Endothelial cell of umbilical vein (primary cell): ENCODE results near the gene ARF5. TPM values are rescaled to one million over a fixed set of nuclear protein-coding genes. Genes with fewer than 3 reads are reported as not detected.

ENCODE experiments used
- BruUV-seq: library from RNA; stranded (reverse); fragments of 400-500 nt; replicated peaks from 2 replicates; lab custom pipeline; 2021; lab: Mats Ljungman, UMichigan
- CTCF ChIA-PET: fragments of 300-600, 350-600 bp; sonication (Branson Sonifier 250); formaldehyde crosslinking; loops from one replicate; lab custom pipeline; 2021; ENCODE audit warnings: antibody characterized with exemption, inconsistent platforms; lab: Charles Lee
- POLR2A ChIA-PET: fragments of 300-600, 350-600 bp; sonication (Branson Sonifier 250); formaldehyde crosslinking; loops from one replicate; lab custom pipeline; 2021; ENCODE audit warnings: antibody characterized with exemption, inconsistent platforms; lab: Charles Lee
- DNase-seq: peaks from one replicate; pipeline ENCODE4 v3.0.0-alpha.2; 2011; ENCODE audit warnings: low read depth, low spot score
- FAIRE-seq: peaks from 2 replicates; lab custom pipeline; 2011; peaks lifted over from hg19 to GRCh38; lab: Jason Lieb, UNC
- H2AFZ ChIP-seq: 2 replicates; pipeline ENCODE4 v1.6.0; 2012; ENCODE audit warnings: low read depth, low read length, control low read depth, inconsistent platforms
- H3K27ac ChIP-seq: 2 replicates; pipeline ENCODE4 v1.5.1; 2011; ENCODE audit warnings: low read depth, mild to moderate bottlenecking, control low read depth, low read length, moderate library complexity; ENCODE audit not compliant: insufficient read depth
- H3K27me3 ChIP-seq, 2 experiments: 2 replicates each; pipeline versions ENCODE4 v1.6.0 to v1.6.1; 2011; ENCODE audit warnings: low read length in 2 of 2, mixed read lengths in 1 of 2; ENCODE audit not compliant: control insufficient read depth in 2 of 2, insufficient read depth in 2 of 2
- H3K36me3 ChIP-seq, 2 experiments: 2 replicates in 1 of 2; 3 replicates in 1 of 2; pipeline ENCODE4 v1.5.1; 2011; ENCODE audit warnings: low read length in 2 of 2, mild to moderate bottlenecking in 1 of 2, moderate library complexity in 1 of 2; ENCODE audit not compliant: control insufficient read depth in 2 of 2, insufficient read depth in 2 of 2; ENCODE audit errors: extremely low read depth in 1 of 2
- H3K4me1 ChIP-seq: 3 replicates; pipeline ENCODE4 v1.5.1; 2011; ENCODE audit warnings: mild to moderate bottlenecking, low read length; ENCODE audit not compliant: control insufficient read depth, insufficient read depth; ENCODE audit errors: extremely low read depth
- H3K4me2 ChIP-seq: 2 replicates; pipeline ENCODE4 v1.6.1; 2011; ENCODE audit warnings: low read length, control low read depth, mixed read lengths; ENCODE audit not compliant: insufficient read depth
- H3K4me3 ChIP-seq, 3 experiments: fragments of 200-600 bp in 1 of 3; sonication (generic), shearing (Covaris generic) in 1 of 3; replicated peaks in 1 of 3; 2 replicates each; pipeline ENCODE4 v1.5.1; 2011 to 2016; ENCODE audit warnings: control low read depth in 3 of 3, low read length in 3 of 3, mild to moderate bottlenecking in 2 of 3, inconsistent platforms in 1 of 3, low read depth in 1 of 3, moderate library complexity in 1 of 3; ENCODE audit not compliant: insufficient read depth in 1 of 3
- H3K79me2 ChIP-seq: 2 replicates; pipeline ENCODE4 v1.6.0; 2012; ENCODE audit warnings: low read length, inconsistent platforms; ENCODE audit not compliant: control insufficient read depth, insufficient read depth
- H3K9ac ChIP-seq: replicated peaks from 2 replicates; pipeline ENCODE3; 2011; ENCODE audit warnings: low read length, control low read depth; ENCODE audit not compliant: insufficient read depth; ENCODE audit errors: extremely low read depth
- H3K9me1 ChIP-seq: replicated peaks from 3 replicates; pipeline ENCODE4 v1.6.0; 2011; ENCODE audit warnings: mild to moderate bottlenecking, low read length; ENCODE audit not compliant: control insufficient read depth, insufficient read depth; ENCODE audit errors: extremely low read depth
- H3K9me3 ChIP-seq: replicated peaks from 2 replicates; pipeline ENCODE4 v1.5.1; 2012; ENCODE audit warnings: low read length, inconsistent platforms; ENCODE audit not compliant: control insufficient read depth, insufficient read depth
- H4K20me1 ChIP-seq: replicated peaks from 2 replicates; pipeline ENCODE3; 2011; ENCODE audit warnings: mild to moderate bottlenecking, low read length; ENCODE audit not compliant: control insufficient read depth, insufficient read depth; ENCODE audit errors: extremely low read depth
- CTCF ChIP-seq, 2 donors: IDR thresholded peaks; 1 replicate in 1 of 2; 2 replicates in 1 of 2; pipeline ENCODE4 v1.5.1; 2011; ENCODE audit warnings: low read length in 2 of 2, mild to moderate bottlenecking in 2 of 2, moderate library complexity in 2 of 2, control low read depth in 1 of 2, inconsistent platforms in 1 of 2, low read depth in 1 of 2; ENCODE audit not compliant: insufficient read depth in 1 of 2; ENCODE audit errors: extremely low read depth in 1 of 2
- EZH2 ChIP-seq: IDR thresholded peaks from 2 replicates; pipeline ENCODE4 v1.6.1; 2012; ENCODE audit warnings: borderline replicate concordance, low read depth, mild to moderate bottlenecking, moderate library complexity, low read length, inconsistent platforms; ENCODE audit not compliant: severe bottlenecking
- FOS ChIP-seq: IDR thresholded peaks from 2 replicates; pipeline ENCODE4 v1.6.1; 2011; ENCODE audit warnings: mild to moderate bottlenecking, low read length, moderate library complexity, borderline replicate concordance; ENCODE audit not compliant: insufficient read depth
- GATA2 ChIP-seq: IDR thresholded peaks from 2 replicates; pipeline ENCODE4 v1.7.0; 2011; ENCODE audit warnings: low read depth, mild to moderate bottlenecking, moderate library complexity, mixed read lengths, low read length; ENCODE audit not compliant: insufficient read length, insufficient read depth
- JUN ChIP-seq: IDR thresholded peaks from 2 replicates; pipeline ENCODE4 v1.6.1; 2011; ENCODE audit warnings: borderline replicate concordance, low read depth; ENCODE audit not compliant: insufficient read length, insufficient read depth
- MAX ChIP-seq: IDR thresholded peaks from 2 replicates; pipeline ENCODE4 v1.6.1; 2011; ENCODE audit not compliant: insufficient read depth, insufficient read length
- MYC ChIP-seq: IDR thresholded peaks from one replicate; pipeline ENCODE4 v1.6.1; 2011; ENCODE audit warnings: mild to moderate bottlenecking, low read depth, low read length
- POLR2A ChIP-seq: IDR thresholded peaks from 2 replicates; pipeline ENCODE4 v1.6.1; 2012; ENCODE audit warnings: low read depth, mild to moderate bottlenecking, control low read depth, low read length
- POLR2AphosphoS5 ChIP-seq: IDR thresholded peaks from 2 replicates; pipeline ENCODE4 v1.6.1; 2012; ENCODE audit warnings: low read depth, mild to moderate bottlenecking, control low read depth, low read length, moderate library complexity; ENCODE audit not compliant: insufficient read depth
- dilution Hi-C: fragments of 300-500 bp; cut with MboI; formaldehyde crosslinking; loops from one replicate; pipeline ENCODE4 v1.15.0; 2019; ENCODE audit warnings: low sequenced_read_pairs; ENCODE audit not compliant: extremely low pct_ligation_motif_present
- intact Hi-C: fragments of 100-400 bp; cut with micrococcal nuclease; formaldehyde crosslinking; loops from one replicate; pipeline ENCODE4 v1.10.0; 2022
- polyA plus RNA-seq, 4 experiments: library from polyadenylated mRNA; depleted of rRNA in 3 of 4; stranded (reverse) in 3 of 4; unstranded in 1 of 4; fragments of >200 nt; gene quantifications; 2 replicates each; pipeline versions ENCODE4 v1.2.1 to v1.2.3, GENCODE V29; 2011 to 2012; ENCODE audit warnings: missing spikeins in 1 of 4
- total RNA-seq: library from RNA; stranded (reverse); gene quantifications from 2 replicates; pipeline ENCODE4 v1.2.3, GENCODE V29; 2021

The ARF5 gene
- total and polyA plus RNA-seq, 2 donors (not counting 3 experiments of a cell fraction or from before 2014, with no cell fraction given), result 122 to 428 TPM

- CTCF ChIA-PET, result no interaction called here
- dilution Hi-C loops (no loop called here), intact Hi-C loops (no loop called here)
- Histone ChIP-seq H4K20me1 (no peaks in the 10 kb centered on the region), H3K27ac (no peak overlapping the region), H3K4me2 (no peak overlapping the region), H3K27me3 (no peaks in the 10 kb centered on the region), H3K36me3 (no peaks in the 10 kb centered on the region), H3K4me1 (no peaks in the 10 kb centered on the region), H3K9me3 (no peaks in the 10 kb centered on the region), H2AFZ (no peak overlapping the region), H3K4me3 (no peak overlapping the region), H3K79me2 (no peaks in the 10 kb centered on the region), H3K9me1 (no peaks in the 10 kb centered on the region), H3K9ac (no peak overlapping the region)
- BruUV-seq, result no TSS peak
- FAIRE-seq (no peak), DNase-seq (no peak)
- POLR2A ChIA-PET, result no interaction called here
- TF ChIP-seq EZH2 (no peak), POLR2AphosphoS5 (no peak), JUN (no peak), CTCF (IDR thresholded peaks at IDR 0.05; ENCODE audit: extremely low read depth in 1 of 2, insufficient read depth in 1 of 2, low read depth in 1 of 2, low read length in 2 of 2) (no peak), FOS (no peak), MYC (no peak), MAX (no peak), GATA2 (no peak), POLR2A (no peak)
These were observed 21.1 kb downstream of the ARF5 start for GRCh38 chr7:127609297-127609696.
